ENCODE measurements around the gene WIPF2. TPM values are rescaled to one million over a fixed set of nuclear protein-coding genes. Genes with fewer than 3 reads are reported as not detected.
A peak's percentile ranks its signal among the peaks of the same experiment; 100 is the strongest.

The WIPF2 gene
- 10 to 100 TPM; 12.5 to 22.9 (median 14.0) TPM for polyA plus RNA-seq
- long read RNA-seq, donor 1, result 0 reads
- long read RNA-seq, donor 2, result 0 reads
- long read RNA-seq, donor 3, partial matches to known transcripts, result 6 of 7 reads
- long read RNA-seq, donor 3, other reads (novel, unspliced or antisense), result 0 of 7 reads
- long read RNA-seq, donor 4, result 0 reads
- long read RNA-seq, donor 5, partial matches to known transcripts, result 0 of 2 reads
- long read RNA-seq, donor 5, other reads (novel, unspliced or antisense), result 0 of 2 reads
- long read RNA-seq, donor 6, result 0 reads
- long read RNA-seq, donor 7, full-length matches to known transcripts, result 6 of 17 reads
- long read RNA-seq, donor 7, partial matches to known transcripts, result 11 of 17 reads
- long read RNA-seq, donor 7, other reads (novel, unspliced or antisense), result 0 of 17 reads
- long read RNA-seq, donor 8, result 0 reads
- long read RNA-seq, donor 9, result 0 reads
- long read RNA-seq, donor 10, partial matches to known transcripts, result 0 of 2 reads
- long read RNA-seq, donor 10, other reads (novel, unspliced or antisense), result 0 of 2 reads

GRCh38 chr17:40218740-40219593, at the start of gene WIPF2:
Gene WIPF2, plus strand, starts transcription at chr17:40219304. Its CDS starts 37,156 bp downstream, at chr17:40256460.
- Histone ChIP-seq H3K27ac (ENCODE audit: low read depth in 1 of 3, low read length in 2 of 3) (peak within 1 kb of the TSS; percentile 71 to 95 (median 94)), H3K27me3 (ENCODE audit: control insufficient read depth in 3 of 3, insufficient read depth in 3 of 3, low read length in 3 of 3) (no peaks in the 10 kb centered on the region), H3K4me1 (ENCODE audit: control insufficient read depth in 3 of 3, insufficient read depth in 2 of 3, low read depth in 1 of 3, low read length in 2 of 3) (peaks cover 0 to 9% (median 0%) of the 10 kb centered on the region in 3 donors), H3K4me3 (ENCODE audit: low read depth in 1 of 3, low read length in 3 of 3) (peak within 1 kb of the TSS; percentile 74 to 97 (median 85)), H3K9me3 (ENCODE audit: control insufficient read depth in 2 of 2, insufficient read depth in 1 of 2, low read depth in 1 of 2, low read length in 1 of 2) (no peaks in the 10 kb centered on the region), H3K36me3 (ENCODE audit: control insufficient read depth in 3 of 3, insufficient read depth in 2 of 3, low read depth in 1 of 3, low read length in 3 of 3) (peaks cover 0 to 2% (median 0%) of the 10 kb centered on the region in 3 donors)
- FAIRE-seq, result no peak
- peak; percentile 98 for DNase-seq
- WGBS, 3 donors, result 1 to 2% (median 2%) methylated on average over 55 to 59 of the region's 59 CpGs

GRCh38 chr17:40170325-40170724, 48.8 kb upstream of the WIPF2 start:
- FAIRE-seq (no peak), DNase-seq (no peak)
- Histone ChIP-seq H3K36me3 (ENCODE audit: control insufficient read depth in 3 of 3, insufficient read depth in 2 of 3, low read depth in 1 of 3, low read length in 3 of 3) (peaks cover 12 to 74% (median 33%) of the 10 kb centered on the region in 3 donors), H3K27me3 (ENCODE audit: control insufficient read depth in 3 of 3, insufficient read depth in 3 of 3, low read length in 3 of 3) (no peaks in the 10 kb centered on the region), H3K9me3 (ENCODE audit: control insufficient read depth in 2 of 2, insufficient read depth in 1 of 2, low read depth in 1 of 2, low read length in 1 of 2) (no peaks in the 10 kb centered on the region), H3K4me1 (ENCODE audit: control insufficient read depth in 3 of 3, insufficient read depth in 2 of 3, low read depth in 1 of 3, low read length in 2 of 3) (no peaks in the 10 kb centered on the region), H3K27ac (ENCODE audit: low read depth in 1 of 3, low read length in 2 of 3) (no peak overlapping the region), H3K4me3 (ENCODE audit: low read depth in 1 of 3, low read length in 3 of 3) (no peak overlapping the region)
- 69 to 97% (median 97%) methylated on average over 2 of the region's 2 CpGs for WGBS, 3 donors

- Histone ChIP-seq H3K9me3 (ENCODE audit: control insufficient read depth in 2 of 2, insufficient read depth in 1 of 2, low read depth in 1 of 2, low read length in 1 of 2) (no peaks in the 10 kb centered on the region), H3K4me3 (ENCODE audit: low read depth in 1 of 3, low read length in 3 of 3) (no peak overlapping the region), H3K27ac (ENCODE audit: low read depth in 1 of 3, low read length in 2 of 3) (no peak overlapping the region), H3K4me1 (ENCODE audit: control insufficient read depth in 3 of 3, insufficient read depth in 2 of 3, low read depth in 1 of 3, low read length in 2 of 3) (peaks cover 1 to 10% (median 5%) of the 10 kb centered on the region in 3 donors), H3K36me3 (ENCODE audit: control insufficient read depth in 3 of 3, insufficient read depth in 2 of 3, low read depth in 1 of 3, low read length in 3 of 3) (peaks cover 12 to 72% (median 31%) of the 10 kb centered on the region in 3 donors), H3K27me3 (ENCODE audit: control insufficient read depth in 3 of 3, insufficient read depth in 3 of 3, low read length in 3 of 3) (no peaks in the 10 kb centered on the region)
- WGBS, 3 donors, result 48 to 76% (median 68%) methylated on average over 1 of the region's 1 CpG
- FAIRE-seq (no peak), DNase-seq (no peak)
Observed at GRCh38 chr17:40171750-40172149, 47.4 kb upstream of the WIPF2 start.

GRCh38 chr17:40173091-40173777, 45.9 kb upstream of the WIPF2 start:
- no peaks in the 10 kb centered on the region for H3K27me3 ChIP-seq (ENCODE audit: control insufficient read depth in 3 of 3, insufficient read depth in 3 of 3, low read length in 3 of 3)
- H3K4me1 ChIP-seq (ENCODE audit: control insufficient read depth in 3 of 3, insufficient read depth in 2 of 3, low read depth in 1 of 3, low read length in 2 of 3), result peaks cover 6 to 18% (median 8%) of the 10 kb centered on the region in 3 donors
- peaks cover 7 to 59% (median 24%) of the 10 kb centered on the region in 3 donors for H3K36me3 ChIP-seq (ENCODE audit: control insufficient read depth in 3 of 3, insufficient read depth in 2 of 3, low read depth in 1 of 3, low read length in 3 of 3)
- no peaks in the 10 kb centered on the region for H3K9me3 ChIP-seq (ENCODE audit: control insufficient read depth in 2 of 2, insufficient read depth in 1 of 2, low read depth in 1 of 2, low read length in 1 of 2)
- WGBS, 3 donors, result 83 to 92% (median 89%) methylated on average over 4 of the region's 4 CpGs
- DNase-seq (no peak), FAIRE-seq (no peak)
- H3K4me3 ChIP-seq (ENCODE audit: low read depth in 1 of 3, low read length in 3 of 3), result no peak overlapping the region
- H3K27ac ChIP-seq (ENCODE audit: low read depth in 1 of 3, low read length in 2 of 3), result no peak overlapping the region

- FAIRE-seq (no peak), DNase-seq (no peak)
- Histone ChIP-seq H3K36me3 (ENCODE audit: control insufficient read depth in 3 of 3, insufficient read depth in 2 of 3, low read depth in 1 of 3, low read length in 3 of 3) (peaks cover 7 to 54% (median 24%) of the 10 kb centered on the region in 3 donors), H3K4me3 (ENCODE audit: low read depth in 1 of 3, low read length in 3 of 3) (no peak overlapping the region), H3K27me3 (ENCODE audit: control insufficient read depth in 3 of 3, insufficient read depth in 3 of 3, low read length in 3 of 3) (no peaks in the 10 kb centered on the region), H3K27ac (ENCODE audit: low read depth in 1 of 3, low read length in 2 of 3) (no peak overlapping the region), H3K9me3 (ENCODE audit: control insufficient read depth in 2 of 2, insufficient read depth in 1 of 2, low read depth in 1 of 2, low read length in 1 of 2) (no peaks in the 10 kb centered on the region), H3K4me1 (ENCODE audit: control insufficient read depth in 3 of 3, insufficient read depth in 2 of 3, low read depth in 1 of 3, low read length in 2 of 3) (peaks cover 6 to 23% (median 8%) of the 10 kb centered on the region in 3 donors)
- whole genome bisulfite sequencing, 3 donors, result 62 to 73% (median 63%) methylated on average over 3 of the region's 3 CpGs
Observed at GRCh38 chr17:40173778-40174135, 45.3 kb upstream of the WIPF2 start.

- Histone ChIP-seq H3K4me1 (ENCODE audit: control insufficient read depth in 3 of 3, insufficient read depth in 2 of 3, low read depth in 1 of 3, low read length in 2 of 3) (peaks cover 6 to 28% (median 8%) of the 10 kb centered on the region in 3 donors), H3K4me3 (ENCODE audit: low read depth in 1 of 3, low read length in 3 of 3) (no peak overlapping the region), H3K36me3 (ENCODE audit: control insufficient read depth in 3 of 3, insufficient read depth in 2 of 3, low read depth in 1 of 3, low read length in 3 of 3) (peaks cover 7 to 51% (median 19%) of the 10 kb centered on the region in 3 donors), H3K27ac (ENCODE audit: low read depth in 1 of 3, low read length in 2 of 3) (peak overlapping the region in 1 of 3 donors; percentile 6), H3K27me3 (ENCODE audit: control insufficient read depth in 3 of 3, insufficient read depth in 3 of 3, low read length in 3 of 3) (no peaks in the 10 kb centered on the region), H3K9me3 (ENCODE audit: control insufficient read depth in 2 of 2, insufficient read depth in 1 of 2, low read depth in 1 of 2, low read length in 1 of 2) (no peaks in the 10 kb centered on the region)
- no peak for DNase-seq
- WGBS, 3 donors, result 75 to 95% (median 90%) methylated on average over 1 of the region's 1 CpG
- no peak for FAIRE-seq
Observed at GRCh38 chr17:40174514-40174913, 44.6 kb upstream of the WIPF2 start.

GRCh38 chr17:40175928-40176753, 43.0 kb upstream of the WIPF2 start:
- FAIRE-seq, result no peak
- H3K27ac ChIP-seq (ENCODE audit: low read depth in 1 of 3, low read length in 2 of 3), result peak overlapping the region; percentile 94 to 98 (median 95)

More at GRCh38 chr17:40175928-40176753, 43.0 kb upstream of the WIPF2 start:
- DNase-seq, result peak; percentile 94 to 99
- 49 to 84% (median 61%) methylated on average over 7 of the region's 7 CpGs for WGBS, 3 donors
- Histone ChIP-seq H3K4me3 (ENCODE audit: low read depth in 1 of 3, low read length in 3 of 3) (no peak overlapping the region), H3K27me3 (ENCODE audit: control insufficient read depth in 3 of 3, insufficient read depth in 3 of 3, low read length in 3 of 3) (no peaks in the 10 kb centered on the region), H3K9me3 (ENCODE audit: control insufficient read depth in 2 of 2, insufficient read depth in 1 of 2, low read depth in 1 of 2, low read length in 1 of 2) (no peaks in the 10 kb centered on the region), H3K4me1 (ENCODE audit: control insufficient read depth in 3 of 3, insufficient read depth in 2 of 3, low read depth in 1 of 3, low read length in 2 of 3) (peaks cover 6 to 44% (median 8%) of the 10 kb centered on the region in 3 donors), H3K36me3 (ENCODE audit: control insufficient read depth in 3 of 3, insufficient read depth in 2 of 3, low read depth in 1 of 3, low read length in 3 of 3) (peaks cover 4 to 43% (median 14%) of the 10 kb centered on the region in 3 donors)

Measured in small intestine (tissue), 16 donors.